GM20000 (cell line): ENCODE data around the gene ZNF638.

Experiments
- DNase-seq: peaks from one replicate; pipeline ENCODE4 v3.0.0; 2012; ENCODE audit warnings: low spot score
- CTCF ChIP-seq: IDR thresholded peaks from 2 replicates; pipeline ENCODE4 v1.5.1; 2012; ENCODE audit warnings: mild to moderate bottlenecking, control low read depth; ENCODE audit errors: extremely low read depth, missing control alignments

The ZNF638 gene

GRCh38 chr2:71372042-71372441, 40.5 kb downstream of the ZNF638 start:
- no peak for DNase-seq

DNA sequence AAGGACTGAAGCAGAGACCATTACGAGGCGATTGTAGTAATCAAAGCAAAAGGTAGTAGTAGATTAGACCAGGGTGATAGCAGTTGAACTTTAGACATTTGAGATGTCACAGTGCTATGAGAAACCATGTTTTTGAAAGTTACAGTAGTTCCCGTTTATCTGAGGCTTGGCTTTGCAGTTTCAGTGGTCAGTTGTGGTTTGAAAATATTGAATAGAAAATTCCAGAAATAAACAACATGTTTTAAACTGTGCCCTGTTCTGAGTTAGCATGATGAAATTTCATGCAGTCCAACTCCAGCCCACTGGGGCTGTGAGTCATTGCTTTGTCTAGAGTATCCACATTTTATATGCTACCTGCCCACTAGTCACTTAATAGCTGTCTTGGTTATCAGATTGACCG, 47.5 kb downstream of the ZNF638 start:
- no peak for DNase-seq
- no peak for TF ChIP-seq CTCF

More at GRCh38 chr2:71372042-71372441, 40.5 kb downstream of the ZNF638 start:
- no peak for TF ChIP-seq CTCF

DNA sequence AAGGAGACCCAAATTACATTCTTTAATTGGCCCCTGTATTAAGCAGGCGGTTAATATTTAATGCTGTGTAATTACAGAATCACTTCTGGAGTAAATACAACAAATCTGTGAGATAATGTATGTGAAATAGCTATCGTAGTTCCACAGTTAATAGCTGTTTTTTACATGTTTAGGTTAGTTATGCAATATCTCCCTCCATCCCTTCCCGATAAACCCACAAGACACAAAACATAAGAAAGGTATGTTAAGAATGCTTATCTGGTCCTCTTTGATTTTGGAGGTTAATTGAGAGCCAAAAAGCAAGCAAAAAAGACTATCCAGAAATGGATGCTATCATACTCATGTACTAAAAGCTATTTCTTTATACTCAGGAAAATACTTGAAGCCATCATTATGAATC, 49.1 kb downstream of the ZNF638 start:
- DNase-seq, result no peak
- TF ChIP-seq CTCF, result no peak

- no peak for TF ChIP-seq CTCF
- no peak for DNase-seq
Observed at GRCh38 chr2:71385012-71385411, 53.4 kb downstream of the ZNF638 start.

DNA sequence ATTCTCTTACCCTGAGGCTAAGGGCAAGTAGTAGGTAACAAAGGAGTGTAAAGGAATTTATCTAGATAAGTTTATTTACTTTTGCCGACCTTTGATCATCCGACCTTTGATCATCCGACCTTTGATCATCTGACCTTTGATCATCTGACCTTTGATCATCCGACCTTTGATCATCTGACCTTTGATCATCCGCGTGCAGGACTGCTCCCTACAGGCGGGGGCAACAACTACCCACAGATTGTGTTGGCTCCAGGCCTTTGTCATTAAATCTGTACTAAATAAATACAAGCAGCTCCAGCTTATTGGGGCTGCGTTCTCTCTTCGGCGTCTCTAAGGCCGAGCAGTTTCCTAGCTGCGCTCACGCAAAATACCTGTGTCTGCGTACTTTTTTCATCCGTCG, 56.6 kb downstream of the ZNF638 start:
- no peak for DNase-seq
- no peak for TF ChIP-seq CTCF

GRCh38 chr2:71389384-71390072, 57.9 kb downstream of the ZNF638 start:
- no peak for TF ChIP-seq CTCF
- DNase-seq, result no peak

GRCh38 chr2:71393216-71393615, 61.6 kb downstream of the ZNF638 start:
- no peak for DNase-seq

More at GRCh38 chr2:71393216-71393615, 61.6 kb downstream of the ZNF638 start:
- TF ChIP-seq CTCF, result no peak
